NB4 (cell line): ENCODE measurements around the gene ADRB2.

Experiments
- CTCF ChIP-seq: IDR thresholded peaks from one replicate; pipeline ENCODE4 v1.5.1; 2012; ENCODE audit warnings: low read depth, low read length
- TF ChIP-seq, protein P1 (sequence below): IDR thresholded peaks from 2 replicates; pipeline ENCODE4 v1.6.1; 2011; ENCODE audit warnings: low read depth, low read length

- TF ChIP-seq CTCF = no peak
- TF ChIP-seq, protein P1, sequence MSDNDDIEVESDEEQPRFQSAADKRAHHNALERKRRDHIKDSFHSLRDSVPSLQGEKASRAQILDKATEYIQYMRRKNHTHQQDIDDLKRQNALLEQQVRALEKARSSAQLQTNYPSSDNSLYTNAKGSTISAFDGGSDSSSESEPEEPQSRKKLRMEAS = no peak
Measured at GRCh38 chr5:148848393-148849031, 22.1 kb downstream of the ADRB2 start.
